Endometrial microvascular endothelial cells (primary cell): ENCODE data around the gene PTER. TPM values are rescaled to one million over a fixed set of nuclear protein-coding genes. Genes with fewer than 3 reads are reported as not detected.

Experiments used
- in situ Hi-C: cut with HindIII; loops from 2 replicates; pipeline ENCODE4 v1.10.0; 2017; ENCODE audit warnings: low sequenced_read_pairs, low pct_unique_long_range_greater_than_20kb; ENCODE audit errors: inconsistent ontology term
- total RNA-seq: library from RNA; depleted of rRNA; stranded (reverse); fragments of >200 nt; gene quantifications from one replicate; pipeline ENCODE4 v1.2.3, GENCODE V29; 2015; ENCODE audit errors: inconsistent ontology term

The PTER gene
- total RNA-seq, 1 donor from 2014 or later, result 18.3 TPM

DNA sequence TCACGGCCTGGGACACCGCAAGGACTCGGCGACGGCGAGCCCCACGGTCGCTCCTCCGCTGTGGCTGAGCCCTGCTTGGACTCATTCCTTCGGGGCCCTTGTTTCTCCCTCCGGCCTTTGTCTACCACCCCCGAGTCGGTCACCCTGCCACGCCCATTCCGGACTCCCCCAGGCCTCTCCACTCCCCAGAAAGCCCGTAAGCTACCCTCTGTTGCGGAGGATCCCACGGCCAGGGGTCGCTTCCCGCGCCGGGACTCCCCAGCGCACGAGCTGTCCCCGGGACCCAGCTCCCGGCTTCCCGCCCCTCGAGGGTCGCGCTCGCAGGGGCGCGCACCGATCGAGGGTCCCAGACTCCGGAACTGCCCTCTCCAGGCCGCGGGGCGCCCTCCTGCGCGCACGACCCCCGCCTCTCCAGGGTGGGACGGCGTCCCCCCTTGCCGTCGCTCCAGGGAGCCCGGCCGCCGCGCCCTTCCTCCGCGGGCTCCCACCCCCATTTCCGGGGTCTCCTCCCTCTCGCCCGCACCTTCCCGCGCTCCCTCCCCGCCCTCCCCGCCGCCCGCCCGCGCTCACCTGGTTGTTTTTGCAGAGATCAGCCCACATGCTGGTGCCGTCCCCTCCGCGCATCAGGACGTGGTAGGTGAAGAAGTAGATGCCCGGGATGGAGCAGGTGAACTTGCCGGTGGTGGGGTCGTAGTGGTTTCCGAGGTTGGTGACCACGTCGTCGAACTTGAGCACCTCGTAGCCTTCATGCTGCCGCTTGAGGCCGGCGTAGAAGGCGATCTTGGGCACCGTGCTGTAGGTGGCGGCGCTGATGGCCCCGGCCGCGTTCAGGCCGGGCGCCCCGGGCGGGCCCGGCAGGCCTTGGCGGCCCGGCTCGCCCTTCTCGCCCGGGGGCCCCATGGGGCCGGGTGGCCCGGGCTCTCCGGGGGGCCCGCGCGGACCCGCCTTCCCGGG is 83.4 kb downstream of the PTER start:
- in situ Hi-C loops, result no loop called here

DNA sequence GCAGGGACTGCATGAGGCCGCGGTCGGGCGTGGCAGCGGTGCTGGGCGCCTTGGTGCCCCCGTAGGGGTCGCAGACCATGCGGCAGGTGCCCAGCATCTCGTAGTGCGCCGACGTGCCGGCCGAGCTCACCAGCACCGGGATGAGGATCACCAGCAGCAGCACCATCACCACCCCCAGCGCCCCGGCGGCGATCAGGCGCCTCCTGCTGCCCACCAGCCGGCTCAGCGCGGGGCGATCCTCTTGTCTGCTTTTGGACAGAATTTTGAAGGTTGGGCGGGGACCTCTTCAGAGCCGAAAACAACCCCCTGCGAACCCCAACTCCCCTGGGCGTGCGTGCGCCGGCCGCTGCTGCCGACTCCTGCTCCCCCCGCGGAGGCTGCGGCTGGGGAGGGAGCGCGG is 84.1 kb downstream of the PTER start:
- in situ Hi-C loops, result no loop called here

DNA sequence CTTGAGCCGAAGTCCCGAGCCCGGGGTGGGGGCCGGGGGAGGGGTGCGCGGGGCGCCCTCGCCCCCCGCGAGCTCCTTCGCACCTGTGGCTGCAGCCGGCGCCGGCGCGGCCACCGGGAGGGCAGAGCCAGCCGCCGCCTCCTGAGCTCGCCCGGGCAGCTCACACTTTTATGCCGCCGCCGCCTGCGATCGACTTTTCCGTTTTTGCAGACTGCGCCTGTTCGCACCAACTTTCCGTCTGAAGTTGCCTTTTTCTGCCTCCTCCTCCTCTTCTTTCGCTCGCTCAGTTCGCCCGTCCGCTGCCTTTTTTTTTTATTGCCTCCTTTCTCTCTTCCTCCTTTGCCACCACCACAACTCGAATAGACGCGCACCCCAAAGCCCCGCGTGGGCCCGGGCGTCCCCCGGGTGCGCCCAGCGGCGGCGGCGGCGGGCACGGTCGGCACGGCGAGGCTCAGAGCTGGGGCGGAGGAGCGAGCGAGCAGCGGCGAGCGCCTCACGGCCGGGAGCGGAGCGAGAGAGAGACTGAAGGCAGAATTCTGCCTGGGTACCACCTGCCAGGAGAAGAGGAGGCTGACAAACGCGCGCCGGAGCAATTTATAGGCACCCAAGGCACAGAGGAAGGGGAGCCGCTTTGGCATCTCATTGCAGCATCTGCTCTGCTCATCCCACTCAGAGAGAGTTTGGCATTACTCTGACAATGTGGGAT is 84.7 kb downstream of the PTER start, which contains the start of gene C1QL3:
Gene C1QL3 (minus strand): TSS at position 569 of the 706 bp plus-strand sequence. CDS start 814 bp downstream, outside the sequence.
- in situ Hi-C loops, result no loop called here

DNA sequence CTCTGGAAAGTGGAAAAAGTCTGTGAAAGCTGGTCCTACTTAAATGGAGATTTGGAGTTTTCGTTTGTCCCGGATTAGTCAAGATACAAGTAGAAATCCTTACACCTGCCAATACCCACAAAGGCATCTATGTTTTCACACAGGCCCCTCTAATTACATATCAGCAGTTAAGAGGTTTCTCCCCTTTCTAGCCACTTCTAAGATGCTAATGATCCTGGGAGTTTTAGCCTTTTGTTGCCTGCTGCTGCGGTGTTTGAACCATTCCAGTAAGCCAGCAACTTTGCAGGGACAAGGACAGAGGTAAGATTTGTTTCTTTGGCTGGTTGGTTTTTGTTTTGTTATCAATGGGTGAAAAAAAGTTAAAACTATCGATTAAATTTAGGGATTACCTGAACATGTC is 90.6 kb downstream of the PTER start:
- in situ Hi-C loops, result no loop called here

DNA sequence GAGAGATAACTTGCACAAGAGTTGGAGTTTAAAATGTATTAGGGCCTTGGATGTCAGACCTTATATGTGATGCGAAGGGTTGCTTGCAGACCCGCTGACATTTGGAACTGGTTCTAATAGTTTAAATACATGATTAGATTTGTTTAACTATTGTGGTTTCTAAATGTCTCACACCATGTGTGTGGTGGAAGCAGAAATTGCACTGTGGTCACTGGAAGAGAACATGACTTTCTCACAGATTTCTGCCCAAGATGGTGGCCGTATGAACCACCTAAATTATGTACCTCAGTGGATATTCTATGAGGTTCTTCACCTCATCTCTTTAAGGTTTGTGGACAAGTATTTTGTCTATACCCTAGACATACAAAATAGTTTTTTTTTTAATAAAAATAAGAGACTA is 93.0 kb downstream of the PTER start:
- in situ Hi-C loops, result no loop called here

DNA sequence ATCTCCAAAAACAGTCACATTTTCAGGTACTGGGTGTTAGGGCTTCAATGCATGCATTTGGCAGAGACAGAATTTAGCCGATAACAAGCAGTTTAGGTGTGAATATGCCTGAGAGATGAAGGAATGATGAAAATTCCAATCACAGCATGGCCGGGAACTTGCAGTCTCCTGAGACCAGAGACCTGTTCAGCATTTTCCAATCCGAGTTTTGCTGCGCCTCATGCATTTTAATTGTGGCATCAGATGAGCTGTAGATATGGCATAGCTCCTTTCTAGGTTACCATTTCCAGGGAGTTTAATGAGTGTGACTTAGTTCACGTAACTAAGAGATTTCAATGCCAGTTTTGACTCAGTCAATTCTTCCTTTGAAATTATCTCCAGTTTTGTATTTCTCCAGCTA is 99.3 kb downstream of the PTER start:
- in situ Hi-C loops, result no loop called here

DNA sequence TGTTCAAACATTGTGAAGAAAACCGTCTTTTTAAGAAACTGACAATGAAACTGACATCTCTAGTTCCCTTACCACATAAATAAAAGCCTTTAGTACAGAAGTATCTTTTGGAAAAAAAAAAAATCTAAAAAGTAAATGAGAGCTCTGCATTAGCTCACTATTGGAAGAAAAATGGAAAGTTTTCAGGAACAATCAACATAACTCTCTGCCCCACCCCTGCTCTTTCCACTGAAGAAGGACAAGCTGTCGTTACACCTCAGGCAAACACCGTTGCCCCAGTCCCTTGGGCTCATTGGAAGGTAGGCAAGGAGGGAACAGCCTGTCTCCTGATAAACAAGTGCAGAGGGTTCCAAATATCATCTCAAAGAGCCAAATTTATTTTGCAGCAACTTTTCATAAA is 107.3 kb downstream of the PTER start:
- in situ Hi-C loops, result no loop called here

DNA sequence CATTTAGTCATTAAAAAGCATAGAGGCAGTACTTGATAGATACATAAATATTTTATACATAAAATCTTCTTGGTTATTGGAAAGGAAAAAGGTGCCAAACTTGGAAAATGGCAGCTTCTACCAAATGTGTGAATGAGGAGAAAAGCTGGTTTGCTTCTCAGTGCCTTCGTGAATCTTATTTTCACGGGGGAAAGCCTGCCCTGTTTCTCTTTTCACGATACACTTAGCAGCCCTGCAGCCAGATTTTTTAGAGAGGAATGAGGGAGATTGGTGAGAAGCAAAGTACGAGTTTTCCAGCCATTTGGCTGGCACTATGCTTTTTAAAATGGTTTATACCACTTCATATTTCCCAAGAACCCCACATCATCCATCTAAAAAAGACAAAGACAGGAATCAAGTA is 107.8 kb downstream of the PTER start:
- in situ Hi-C loops, result no loop called here

DNA sequence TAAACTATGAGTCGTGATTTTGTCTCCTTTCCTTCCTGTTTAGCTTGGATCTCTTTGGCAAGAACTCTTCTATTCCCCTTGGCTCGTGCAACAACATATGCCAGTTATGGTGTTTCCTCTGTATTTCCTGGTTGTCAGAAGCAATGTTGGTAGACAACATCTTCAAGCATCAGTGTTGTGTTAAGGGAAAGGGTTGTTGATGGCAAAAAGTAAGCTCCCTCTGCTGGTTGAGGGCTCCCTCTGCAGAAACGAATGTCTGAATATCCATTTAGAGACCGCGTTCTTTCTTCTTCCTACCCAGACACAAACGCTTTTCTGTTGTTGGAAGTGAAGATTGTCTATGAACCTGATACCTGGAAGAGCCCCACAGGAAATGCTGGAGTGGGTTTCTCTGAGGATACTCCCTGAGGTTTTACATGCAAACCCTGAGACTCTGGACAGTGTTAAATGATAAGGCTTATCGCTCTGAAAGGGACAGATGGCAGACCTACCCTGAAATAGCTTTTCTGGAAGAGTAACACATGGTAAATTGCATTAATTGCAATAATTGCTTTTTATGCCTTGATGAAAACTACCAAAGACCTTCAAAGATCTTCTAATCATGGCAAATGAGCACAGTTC is 108.4 kb downstream of the PTER start:
- in situ Hi-C loops, result no loop called here

DNA sequence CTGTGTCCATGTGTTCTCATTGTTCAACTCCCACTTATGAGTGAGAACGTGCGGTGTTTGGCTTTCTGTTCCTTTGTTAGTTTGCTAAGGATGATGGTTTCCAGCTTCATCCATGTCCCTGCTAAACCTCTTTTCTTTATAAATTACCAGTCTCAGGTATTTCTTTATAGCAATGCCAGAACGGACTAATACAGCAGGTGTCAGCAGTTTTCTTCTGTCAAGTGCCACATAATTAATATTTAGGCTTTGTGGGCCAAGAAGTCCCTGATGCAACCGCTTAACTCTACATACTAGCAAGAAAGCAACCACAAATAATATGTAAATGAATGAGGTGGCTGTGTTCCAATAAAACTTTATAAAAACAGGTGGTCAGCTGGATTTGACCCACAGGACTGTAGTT is 111.2 kb downstream of the PTER start:
- in situ Hi-C loops, result no loop called here

DNA sequence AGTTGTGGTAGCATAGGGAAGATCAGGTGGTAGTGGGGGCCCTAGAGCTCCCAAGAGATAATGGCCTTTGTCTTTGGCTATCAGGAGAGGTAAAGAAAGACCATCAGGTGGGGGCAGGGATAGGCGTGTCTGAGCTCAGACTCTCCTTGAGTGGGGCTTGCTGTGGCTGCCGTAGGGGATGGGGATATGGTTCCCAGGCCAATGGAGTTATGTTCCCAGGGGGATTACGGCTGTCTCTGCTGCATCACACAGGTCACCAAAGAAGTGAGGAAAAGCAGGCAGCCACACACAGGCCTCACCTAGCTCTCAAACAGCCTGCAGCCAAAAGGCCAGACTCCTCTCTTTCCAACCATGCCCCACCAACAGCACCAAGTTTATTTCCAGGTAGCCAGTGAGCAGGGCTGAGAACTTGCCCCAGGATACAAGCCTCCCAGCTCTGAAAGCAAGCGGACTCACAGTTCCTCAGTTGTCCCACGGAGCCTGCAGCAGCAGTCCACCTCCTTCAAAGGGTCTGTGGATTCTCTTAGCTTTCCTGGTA is 122.5 kb downstream of the PTER start:
- in situ Hi-C loops, result no loop called here

DNA sequence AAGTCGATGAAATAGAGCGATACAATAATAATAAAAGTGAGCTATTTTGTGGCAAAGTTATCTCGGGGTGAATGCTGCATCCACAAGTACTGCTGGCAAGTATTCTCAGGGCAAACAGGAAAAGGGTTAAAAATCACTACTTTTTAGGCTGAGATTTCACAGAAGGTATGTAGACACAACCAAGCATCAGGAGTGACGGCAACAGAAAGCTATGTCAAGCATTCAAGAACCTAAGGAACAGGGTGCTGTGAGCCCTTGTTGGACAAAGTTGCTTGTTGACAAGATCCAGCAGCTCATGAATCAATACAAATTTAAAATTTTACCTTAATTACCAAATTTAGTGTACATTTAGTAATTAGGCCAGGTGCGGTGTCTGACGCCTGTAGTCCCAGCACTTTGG is 126.1 kb downstream of the PTER start:
- in situ Hi-C loops, result no loop called here

Other genes starting within 250 kb of the PTER start
- gene C1QL3, start 84.9 kb downstream of the PTER start, total RNA-seq, result not detected